Measurements from ENCODE around the gene ASCL5. TPM values are rescaled to one million over a fixed set of nuclear protein-coding genes. Genes with fewer than 3 reads are reported as not detected.

ASCL5 gene
- total and polyA plus RNA-seq, 9 of the 15 experiments (the other 6 are each of a cell fraction or from before 2014, with no cell fraction given) = 0.09 TPM; not detected in 8

GRCh38 chr1:201077736-201078135 is 49.2 kb downstream of the ASCL5 start:
- ChIA-PET CTCF (ENCODE audit: low intra/inter-chr PET ratio) (no interaction called here), POLR2A (interaction anchor here (0.6 kb wide), 1 partner anchor 16 kb away, joined by 3 read pairs; no protein-coding TSS in a partner anchor)
- Histone ChIP-seq H3K9me1 (ENCODE audit: control insufficient read depth, insufficient read depth, low read length) (no peaks in the 10 kb centered on the region), H3K36me3 (ENCODE audit: control insufficient read depth, insufficient read depth, low read length) (no peaks in the 10 kb centered on the region), H3K4me1 (replicated peaks in 1 of 2; ENCODE audit: control insufficient read depth in 2 of 2, insufficient read depth in 2 of 2, low read length in 2 of 2) (no peaks in the 10 kb centered on the region), H3K79me2 (ENCODE audit: control insufficient read depth, insufficient read depth, low read length) (no peaks in the 10 kb centered on the region), H3K4me3 (no peak overlapping the region), H2AFZ (ENCODE audit: low read depth, low read length) (no peak overlapping the region), H3K27ac (ENCODE audit: extremely low read depth, low read depth, low read length) (no peak overlapping the region), H3K27me3 (ENCODE audit: control insufficient read depth in 2 of 2, insufficient read depth in 2 of 2, low read length in 2 of 2) (peaks cover 61 to 87% of the 10 kb centered on the region in 2 experiments), H3K9ac (ENCODE audit: insufficient read depth in 1 of 2, low read depth in 2 of 2, low read length in 2 of 2) (no peak overlapping the region), H3K4me2 (ENCODE audit: insufficient read depth, low read length) (no peak overlapping the region), H3K9me3 (replicated peaks; ENCODE audit: control insufficient read depth, insufficient read depth, low read depth, low read length) (no peaks in the 10 kb centered on the region), H4K20me1 (replicated peaks; ENCODE audit: control insufficient read depth, insufficient read depth, low read length) (peaks cover 5% of the 10 kb centered on the region; the same call in 1 of the 2 replicates)
- intact Hi-C loops (cut with micrococcal nuclease) (no loop called here), in situ Hi-C loops (cut with MboI) (no loop called here)
- TF ChIP-seq E2F1 (CRISPR knock-in tag; IDR thresholded peaks at IDR 0.05) = no peak
- TF ChIP-seq NFIC (IDR thresholded peaks at IDR 0.05) = no peak
- TF ChIP-seq BRCA1 (IDR thresholded peaks at IDR 0.05) = no peak
- no peak for TF ChIP-seq BRCA1 (CRISPR knock-in tag; IDR thresholded peaks at IDR 0.05)
- no peak for TF ChIP-seq ARID4B (CRISPR knock-in tag; IDR thresholded peaks at IDR 0.05)
- no peak for TF ChIP-seq NCOA6 (IDR thresholded peaks at IDR 0.05)
- TF ChIP-seq ZNF778 (CRISPR knock-in tag; IDR thresholded peaks at IDR 0.05) = no peak
- TF ChIP-seq ETV5 (CRISPR knock-in tag; IDR thresholded peaks at IDR 0.05; ENCODE audit: low read depth) = no peak
- TF ChIP-seq FOXK1 (CRISPR knock-in tag; IDR thresholded peaks at IDR 0.05; ENCODE audit: borderline replicate concordance) = no peak
- TF ChIP-seq SP1 (CRISPR knock-in tag; IDR thresholded peaks at IDR 0.05) = no peak
- TF ChIP-seq DPF2 (IDR thresholded peaks at IDR 0.05) = no peak
- TF ChIP-seq LEF1 (IDR thresholded peaks at IDR 0.05) = no peak
- TF ChIP-seq ZBTB9 (CRISPR knock-in tag; IDR thresholded peaks at IDR 0.05) = no peak
- ATAC-seq (no peak), DNase-seq (ENCODE audit: extremely low read depth in 1 of 4, low spot score in 3 of 4) (no peak), FAIRE-seq (no peak)
- BruUV-seq (replicated peaks) = no TSS peak
- WGBS (ENCODE audit: insufficient coverage, low coverage, missing lambda C conversion rate) = 0% methylated on average over 17 of the region's 17 CpGs

Measured in K562 (cell line).